Neuron (in vitro differentiated cells): ENCODE measurements around the gene HAPLN1.

Experiments used
- H2AFZ ChIP-seq: one replicate; pipeline ENCODE4 v1.6.1; 2013; ENCODE audit warnings: low read depth, mild to moderate bottlenecking, inconsistent platforms, low read length, moderate library complexity
- H3K27me3 ChIP-seq: one replicate; pipeline ENCODE4 v1.6.1; 2013; ENCODE audit warnings: low read length; ENCODE audit not compliant: insufficient read depth
- H3K36me3 ChIP-seq: one replicate; pipeline ENCODE4 v1.6.1; 2013; ENCODE audit warnings: low read length; ENCODE audit not compliant: insufficient read depth
- H3K4me1 ChIP-seq: one replicate; pipeline ENCODE4 v1.6.1; 2013; ENCODE audit warnings: low read length; ENCODE audit not compliant: insufficient read depth
- H3K4me3 ChIP-seq: 2 replicates; pipeline ENCODE4 v1.5.1; 2013; ENCODE audit warnings: mild to moderate bottlenecking, low read length, moderate library complexity
- H3K9me3 ChIP-seq: one replicate; pipeline ENCODE4 v1.6.1; 2013; ENCODE audit warnings: low read length

HAPLN1 gene

GRCh38 chr5:83589786-83590185 lies 130.9 kb downstream of the HAPLN1 start:
- H3K4me3 ChIP-seq, result no peak overlapping the region
- no peaks in the 10 kb centered on the region for H3K4me1 ChIP-seq
- H2AFZ ChIP-seq, result no peak overlapping the region
- H3K9me3 ChIP-seq, result no peaks in the 10 kb centered on the region
- no peaks in the 10 kb centered on the region for H3K36me3 ChIP-seq
- no peaks in the 10 kb centered on the region for H3K27me3 ChIP-seq
